ENCODE results near the gene SFXN3. TPM values are rescaled to one million over a fixed set of nuclear protein-coding genes. Genes with fewer than 3 reads are reported as not detected.
A peak's percentile ranks its signal among the peaks of the same experiment; 100 is the strongest.

Gene SFXN3
- total RNA-seq, 1 donor from 2014 or later, result 101 TPM

- Mint-ChIP-seq H3K36me3 (ENCODE audit: low read depth) (no peaks in the 10 kb centered on the region), H3K27me3 (ENCODE audit: low read depth) (peaks cover 33% of the 10 kb centered on the region), H3K4me1 (ENCODE audit: low read depth) (peaks cover 15% of the 10 kb centered on the region), H3K4me3 (ENCODE audit: unreplicated experiment) (no peak overlapping the region), H3K9me3 (ENCODE audit: low read depth) (no peaks in the 10 kb centered on the region), H3K27ac (ENCODE audit: unreplicated experiment) (no peak overlapping the region)
- no peak for DNase-seq (ENCODE audit: low spot score)
- peak; percentile 89 for TF ChIP-seq CTCF (IDR thresholded peaks at IDR 0.05)
Measured at GRCh38 chr10:101050208-101051069, 19.4 kb downstream of the SFXN3 start.

GRCh38 chr10:101052285-101052684 is 21.3 kb downstream of the SFXN3 start:
- peaks cover 15% of the 10 kb centered on the region for H3K4me1 Mint-ChIP-seq (ENCODE audit: low read depth)
- no peak for TF ChIP-seq CTCF (IDR thresholded peaks at IDR 0.05)
- H3K9me3 Mint-ChIP-seq (ENCODE audit: low read depth), result no peaks in the 10 kb centered on the region
- H3K4me3 Mint-ChIP-seq (ENCODE audit: unreplicated experiment), result no peak overlapping the region
- DNase-seq (ENCODE audit: low spot score), result no peak
- H3K27me3 Mint-ChIP-seq (ENCODE audit: low read depth), result peaks cover 23% of the 10 kb centered on the region
- peak overlapping the region; percentile 75 for H3K27ac Mint-ChIP-seq (ENCODE audit: unreplicated experiment)
- H3K36me3 Mint-ChIP-seq (ENCODE audit: low read depth), result peaks cover 1% of the 10 kb centered on the region

- H3K27me3 Mint-ChIP-seq (ENCODE audit: low read depth), result peaks cover 18% of the 10 kb centered on the region
- TF ChIP-seq CTCF (IDR thresholded peaks at IDR 0.05), result no peak
- no peaks in the 10 kb centered on the region for H3K9me3 Mint-ChIP-seq (ENCODE audit: low read depth)
- peaks cover 15% of the 10 kb centered on the region for H3K4me1 Mint-ChIP-seq (ENCODE audit: low read depth)
- peaks cover 1% of the 10 kb centered on the region for H3K36me3 Mint-ChIP-seq (ENCODE audit: low read depth)
- DNase-seq (ENCODE audit: low spot score), result no peak
- peak overlapping the region; percentile 54 for H3K27ac Mint-ChIP-seq (ENCODE audit: unreplicated experiment)
- no peak overlapping the region for H3K4me3 Mint-ChIP-seq (ENCODE audit: unreplicated experiment)
Measured at GRCh38 chr10:101053516-101053915, 22.5 kb downstream of the SFXN3 start.

GRCh38 chr10:101054351-101054750 is 23.3 kb downstream of the SFXN3 start:
- TF ChIP-seq CTCF (IDR thresholded peaks at IDR 0.05), result no peak
- peaks cover 16% of the 10 kb centered on the region for H3K4me1 Mint-ChIP-seq (ENCODE audit: low read depth)
- peaks cover 1% of the 10 kb centered on the region for H3K36me3 Mint-ChIP-seq (ENCODE audit: low read depth)
- H3K27ac Mint-ChIP-seq (ENCODE audit: unreplicated experiment), result no peak overlapping the region
- peaks cover 10% of the 10 kb centered on the region for H3K27me3 Mint-ChIP-seq (ENCODE audit: low read depth)
- no peaks in the 10 kb centered on the region for H3K9me3 Mint-ChIP-seq (ENCODE audit: low read depth)
- no peak overlapping the region for H3K4me3 Mint-ChIP-seq (ENCODE audit: unreplicated experiment)
- DNase-seq (ENCODE audit: low spot score), result no peak

GRCh38 chr10:101054876-101055275 is 23.8 kb downstream of the SFXN3 start:
- H3K4me3 Mint-ChIP-seq (ENCODE audit: unreplicated experiment), result no peak overlapping the region
- no peak overlapping the region for H3K27ac Mint-ChIP-seq (ENCODE audit: unreplicated experiment)
- TF ChIP-seq CTCF (IDR thresholded peaks at IDR 0.05), result no peak
- no peaks in the 10 kb centered on the region for H3K9me3 Mint-ChIP-seq (ENCODE audit: low read depth)
- no peak for DNase-seq (ENCODE audit: low spot score)
- peaks cover 22% of the 10 kb centered on the region for H3K4me1 Mint-ChIP-seq (ENCODE audit: low read depth)
- peaks cover 1% of the 10 kb centered on the region for H3K36me3 Mint-ChIP-seq (ENCODE audit: low read depth)
- peaks cover 6% of the 10 kb centered on the region for H3K27me3 Mint-ChIP-seq (ENCODE audit: low read depth)
